PC-9 (cell line): ENCODE measurements around the gene PCGF3. TPM values are rescaled to one million over a fixed set of nuclear protein-coding genes. Genes with fewer than 3 reads are reported as not detected.

Source experiments
- BruUV-seq: library from RNA; stranded (reverse); fragments of 400-500 nt; replicated peaks from 2 replicates; lab custom pipeline; 2021; lab: Mats Ljungman, UMichigan
- CTCF ChIA-PET: fragments of 300-600 bp; sonication (Branson Sonifier 250); formaldehyde crosslinking; loops from one replicate; lab custom pipeline; 2022; ENCODE audit warnings: antibody characterized with exemption; lab: Charles Lee
- POLR2A ChIA-PET: fragments of 300-600 bp; sonication (Branson Sonifier 250); formaldehyde crosslinking; loops from one replicate; lab custom pipeline; 2022; ENCODE audit warnings: antibody characterized with exemption; ENCODE audit not compliant: unreplicated experiment; lab: Charles Lee
- DNase-seq, 2 experiments: peaks; one replicate each; pipeline versions ENCODE4 v3.0.0 to v3.0.0-alpha.2; 2015 to 2022; ENCODE audit warnings: mixed read lengths in 1 of 2
- H2AFZ ChIP-seq: fragments of 200-600 bp; sonication (generic); 2 replicates; pipeline ENCODE4 v1.8.1; 2017; ENCODE audit warnings: antibody characterized with exemption
- H3F3A ChIP-seq: fragments of 200-600 bp; sonication (generic); 2 replicates; pipeline ENCODE4 v1.8.1; 2017; ENCODE audit warnings: antibody characterized with exemption, mild to moderate bottlenecking, low read depth; ENCODE audit not compliant: insufficient read depth
- H3K27ac ChIP-seq: fragments of 200-600 bp; sonication (generic); 2 replicates; pipeline ENCODE4 v1.6.1; 2016; ENCODE audit warnings: mixed run types
- H3K27me3 ChIP-seq: fragments of 200-600 bp; sonication (generic); 2 replicates; pipeline ENCODE4 v1.6.1; 2016; ENCODE audit warnings: low read depth, mixed run types; ENCODE audit not compliant: insufficient read depth
- H3K36me3 ChIP-seq: fragments of 200-600 bp; sonication (generic); 2 replicates; pipeline ENCODE4 v1.6.1; 2016; ENCODE audit warnings: low read depth, mixed run types
- H3K4me1 ChIP-seq: fragments of 200-600 bp; sonication (generic); replicated peaks from 2 replicates; pipeline ENCODE4 v1.6.1; 2016; ENCODE audit warnings: mixed run types; ENCODE audit not compliant: insufficient read depth
- H3K4me2 ChIP-seq: fragments of 200-600 bp; sonication (generic); 2 replicates; pipeline ENCODE4 v1.6.1; 2017; ENCODE audit warnings: mixed run types
- H3K4me3 ChIP-seq: fragments of 200-600 bp; sonication (generic); 2 replicates; pipeline ENCODE4 v1.6.1; 2016; ENCODE audit warnings: mixed run types
- H3K79me2 ChIP-seq: fragments of 200-600 bp; sonication (generic); 2 replicates; pipeline ENCODE4 v1.6.1; 2017; ENCODE audit warnings: low read depth, mixed run types
- H3K9me2 ChIP-seq: fragments of 200-600 bp; sonication (generic); 2 replicates; pipeline ENCODE4 v1.8.1; 2017; ENCODE audit warnings: mild to moderate bottlenecking; ENCODE audit not compliant: insufficient read depth
- H3K9me3 ChIP-seq: fragments of 200-600 bp; sonication (generic); 2 replicates; pipeline ENCODE4 v1.8.1; 2016; ENCODE audit warnings: low read depth; ENCODE audit not compliant: insufficient read depth
- H4K20me1 ChIP-seq: fragments of 200-600 bp; sonication (generic); 2 replicates; pipeline ENCODE4 v1.8.1; 2017; ENCODE audit not compliant: insufficient read depth
- EZH2 ChIP-seq: fragments of 200-600 bp; sonication (generic); IDR thresholded peaks from 2 replicates; pipeline ENCODE4 v1.8.0; 2017; ENCODE audit warnings: antibody characterized with exemption, low read depth
- intact Hi-C: fragments of 100-400 bp; cut with micrococcal nuclease; formaldehyde crosslinking; loops from one replicate; pipeline ENCODE4 v1.10.0; 2022; ENCODE audit not compliant: unreplicated experiment
- total RNA-seq: library from RNA; stranded (reverse); gene quantifications from 2 replicates; pipeline ENCODE4 v1.2.3, GENCODE V29; 2021
- TF ChIP-seq, protein P1 (sequence below): fragments of 200-600 bp; sonication (generic); conservative IDR thresholded peaks from 2 replicates; pipeline ENCODE4 v1.6.1; 2017; ENCODE audit warnings: mixed run types, antibody characterized with exemption, mild to moderate bottlenecking, moderate library complexity

Gene PCGF3
- total RNA-seq, 1 experiment from 2014 or later, result 60.8 TPM

DNA sequence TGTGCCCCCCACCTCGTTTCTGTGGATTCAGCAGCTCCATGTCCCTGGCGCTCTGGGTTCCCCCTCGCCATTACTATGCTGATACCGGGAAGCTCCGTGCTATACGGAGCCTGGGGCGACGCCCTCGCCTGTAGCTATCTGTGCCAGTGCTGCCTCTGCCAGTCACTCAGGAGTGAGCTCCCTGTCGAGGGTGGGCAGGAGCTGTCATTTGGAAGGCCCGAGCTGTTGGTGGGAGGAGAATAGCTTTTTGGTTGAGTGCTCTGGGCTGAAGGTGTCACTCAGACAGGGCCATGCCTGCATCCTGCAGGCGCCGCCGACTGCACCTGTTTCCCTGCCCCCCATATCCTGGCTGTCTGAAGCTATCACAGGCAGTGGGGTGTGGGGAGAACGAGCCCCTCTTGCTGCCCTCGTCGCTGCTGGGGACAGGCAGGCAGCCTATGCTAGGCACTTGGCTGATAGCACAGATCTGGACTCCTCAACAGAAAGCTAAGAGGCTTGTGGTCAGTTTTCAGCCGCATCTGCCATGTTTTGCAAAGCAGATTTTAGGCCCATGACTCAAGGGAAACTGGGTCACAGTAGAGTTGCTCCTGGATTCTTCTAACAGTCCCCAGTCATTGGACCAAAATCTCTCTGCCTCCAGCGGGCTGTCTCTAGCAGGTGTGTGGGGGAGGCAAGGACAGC, 88.4 kb downstream of the PCGF3 start:
- no peaks in the 10 kb centered on the region for H3K79me2 ChIP-seq
- BruUV-seq, result no TSS peak
- ChIA-PET POLR2A (no interaction called here), CTCF (no interaction called here)
- no peak overlapping the region for H2AFZ ChIP-seq
- DNase-seq, result no peak
- H3F3A ChIP-seq, result peaks cover 11% of the 10 kb centered on the region
- H3K4me2 ChIP-seq, result no peak overlapping the region
- no peaks in the 10 kb centered on the region for H3K9me2 ChIP-seq
- no peak overlapping the region for H3K4me3 ChIP-seq
- H3K27ac ChIP-seq, result no peak overlapping the region
- no peaks in the 10 kb centered on the region for H3K36me3 ChIP-seq
- peaks cover 8% of the 10 kb centered on the region for H3K4me1 ChIP-seq
- H3K9me3 ChIP-seq, result no peaks in the 10 kb centered on the region
- no peaks in the 10 kb centered on the region for H4K20me1 ChIP-seq
- no peaks in the 10 kb centered on the region for H3K27me3 ChIP-seq
- intact Hi-C loops, result no loop called here
- TF ChIP-seq, protein P1, sequence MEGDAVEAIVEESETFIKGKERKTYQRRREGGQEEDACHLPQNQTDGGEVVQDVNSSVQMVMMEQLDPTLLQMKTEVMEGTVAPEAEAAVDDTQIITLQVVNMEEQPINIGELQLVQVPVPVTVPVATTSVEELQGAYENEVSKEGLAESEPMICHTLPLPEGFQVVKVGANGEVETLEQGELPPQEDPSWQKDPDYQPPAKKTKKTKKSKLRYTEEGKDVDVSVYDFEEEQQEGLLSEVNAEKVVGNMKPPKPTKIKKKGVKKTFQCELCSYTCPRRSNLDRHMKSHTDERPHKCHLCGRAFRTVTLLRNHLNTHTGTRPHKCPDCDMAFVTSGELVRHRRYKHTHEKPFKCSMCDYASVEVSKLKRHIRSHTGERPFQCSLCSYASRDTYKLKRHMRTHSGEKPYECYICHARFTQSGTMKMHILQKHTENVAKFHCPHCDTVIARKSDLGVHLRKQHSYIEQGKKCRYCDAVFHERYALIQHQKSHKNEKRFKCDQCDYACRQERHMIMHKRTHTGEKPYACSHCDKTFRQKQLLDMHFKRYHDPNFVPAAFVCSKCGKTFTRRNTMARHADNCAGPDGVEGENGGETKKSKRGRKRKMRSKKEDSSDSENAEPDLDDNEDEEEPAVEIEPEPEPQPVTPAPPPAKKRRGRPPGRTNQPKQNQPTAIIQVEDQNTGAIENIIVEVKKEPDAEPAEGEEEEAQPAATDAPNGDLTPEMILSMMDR, result no peak
- no peak for TF ChIP-seq EZH2

DNA sequence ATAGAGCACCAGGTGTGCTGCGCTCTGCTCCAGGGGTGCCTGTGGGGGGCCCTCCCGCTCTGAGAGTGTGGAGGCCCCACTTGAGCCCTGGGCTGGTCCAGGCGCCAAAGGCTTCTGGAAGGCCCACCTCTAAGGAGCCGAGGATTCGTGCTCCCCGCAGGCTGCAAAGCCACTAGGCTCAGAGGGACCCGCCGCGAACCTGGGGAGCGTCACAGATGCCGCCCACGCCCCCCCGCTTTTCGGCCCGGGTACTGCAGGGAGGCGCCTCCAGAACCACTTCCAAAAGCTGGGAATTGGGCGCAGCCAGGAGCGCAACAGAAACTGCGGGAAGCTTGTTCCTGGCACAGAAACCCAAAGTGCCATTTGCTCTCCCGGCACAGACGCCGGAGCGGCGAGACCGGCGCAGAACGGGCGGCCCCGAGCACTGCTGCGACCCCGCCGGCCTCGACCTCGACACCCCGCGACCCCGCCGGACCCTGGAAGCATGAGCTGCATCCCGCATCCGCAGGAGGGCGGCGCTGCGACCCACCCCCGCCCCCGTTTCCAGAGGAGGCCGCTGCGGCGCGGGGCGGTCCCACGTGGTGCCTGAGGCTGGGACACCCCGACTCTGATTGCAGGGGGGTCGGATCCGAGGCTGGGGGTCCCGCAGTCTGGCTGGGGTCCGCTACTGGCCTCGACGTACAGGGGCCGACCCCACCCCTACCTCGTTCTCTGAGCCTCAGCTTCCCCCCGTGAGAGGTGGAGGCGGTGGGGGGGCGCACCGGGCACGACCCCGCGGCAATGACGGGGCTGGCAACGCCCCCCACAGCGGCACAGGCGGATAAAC, 89.5 kb downstream of the PCGF3 start:
- intact Hi-C loops, result no loop called here
- no peak overlapping the region for H3K4me2 ChIP-seq

DNA sequence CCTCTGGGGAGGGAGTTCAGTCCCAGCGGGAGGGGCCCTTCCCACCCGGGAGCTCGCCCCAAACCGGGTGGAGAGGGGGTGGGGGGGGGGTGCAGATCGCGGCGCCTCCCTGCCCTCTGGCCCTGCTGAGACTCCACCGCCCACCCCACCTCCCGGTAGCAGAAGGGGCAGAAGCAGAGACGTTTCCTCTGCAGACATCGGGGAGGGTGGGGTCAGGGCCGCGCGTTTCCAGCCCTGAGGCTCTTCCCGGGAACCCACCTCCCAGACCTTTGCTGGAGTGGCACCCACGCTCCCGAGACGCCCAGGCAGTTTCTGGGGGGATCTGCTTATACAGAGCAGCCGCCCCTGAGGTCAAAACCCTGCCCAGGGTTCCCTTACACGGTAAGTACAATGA, 90.1 kb downstream of the PCGF3 start:
- Histone ChIP-seq H2AFZ (no peak overlapping the region), H3K79me2 (no peaks in the 10 kb centered on the region), H3K4me1 (peaks cover 19% of the 10 kb centered on the region), H3K9me2 (no peaks in the 10 kb centered on the region), H3K4me3 (no peak overlapping the region), H3K4me2 (no peak overlapping the region), H3K9me3 (no peaks in the 10 kb centered on the region), H4K20me1 (no peaks in the 10 kb centered on the region), H3K27ac (no peak overlapping the region), H3K36me3 (no peaks in the 10 kb centered on the region), H3K27me3 (no peaks in the 10 kb centered on the region), H3F3A (peaks cover 22% of the 10 kb centered on the region)
- POLR2A ChIA-PET, result no interaction called here
- DNase-seq, result no peak
- TF ChIP-seq, protein P1, result no peak
- TF ChIP-seq EZH2, result no peak
- no TSS peak for BruUV-seq
- intact Hi-C loops, result no loop called here
- CTCF ChIA-PET, result no interaction called here

More for the DNA sequence above, 89.5 kb downstream of the PCGF3 start:
- ChIA-PET POLR2A (no interaction called here), CTCF (no interaction called here)
- H3K4me3 ChIP-seq, result no peak overlapping the region
- no peaks in the 10 kb centered on the region for H4K20me1 ChIP-seq
- no TSS peak for BruUV-seq
- H3K27ac ChIP-seq, result no peak overlapping the region
- no peaks in the 10 kb centered on the region for H3K27me3 ChIP-seq
- no peaks in the 10 kb centered on the region for H3K36me3 ChIP-seq
- H3K9me3 ChIP-seq, result no peaks in the 10 kb centered on the region
- H2AFZ ChIP-seq, result no peak overlapping the region
- no peak for DNase-seq
- no peaks in the 10 kb centered on the region for H3K79me2 ChIP-seq
- H3F3A ChIP-seq, result peaks cover 21% of the 10 kb centered on the region
- TF ChIP-seq, protein P1, result no peak
- no peaks in the 10 kb centered on the region for H3K9me2 ChIP-seq
- H3K4me1 ChIP-seq, result peaks cover 18% of the 10 kb centered on the region
